Astrocyte of the cerebellum (primary cell): ENCODE measurements around the gene CNTN5.

Experiments used
- DNase-seq: peaks from one replicate; pipeline ENCODE4 v3.0.0-alpha.2; 2011; ENCODE audit warnings: low read depth
- H3K4me3 ChIP-seq: 2 replicates; pipeline ENCODE4 v1.5.1; 2011; ENCODE audit warnings: mild to moderate bottlenecking, low read depth, low read length, moderate library complexity
- in situ Hi-C: cut with HindIII; loops from 2 replicates; pipeline ENCODE4 v1.10.0; 2017; ENCODE audit warnings: low sequenced_read_pairs
- TF ChIP-seq, protein P1 (sequence below): IDR thresholded peaks from 2 replicates; pipeline ENCODE4 v1.5.1; 2012; ENCODE audit warnings: low read length, low read depth, moderate library complexity, mild to moderate bottlenecking; ENCODE audit errors: missing control alignments

The CNTN5 gene

GRCh38 chr11:100319691-100320090 lies 1298.9 kb downstream of the CNTN5 start:
- TF ChIP-seq, protein P1, sequence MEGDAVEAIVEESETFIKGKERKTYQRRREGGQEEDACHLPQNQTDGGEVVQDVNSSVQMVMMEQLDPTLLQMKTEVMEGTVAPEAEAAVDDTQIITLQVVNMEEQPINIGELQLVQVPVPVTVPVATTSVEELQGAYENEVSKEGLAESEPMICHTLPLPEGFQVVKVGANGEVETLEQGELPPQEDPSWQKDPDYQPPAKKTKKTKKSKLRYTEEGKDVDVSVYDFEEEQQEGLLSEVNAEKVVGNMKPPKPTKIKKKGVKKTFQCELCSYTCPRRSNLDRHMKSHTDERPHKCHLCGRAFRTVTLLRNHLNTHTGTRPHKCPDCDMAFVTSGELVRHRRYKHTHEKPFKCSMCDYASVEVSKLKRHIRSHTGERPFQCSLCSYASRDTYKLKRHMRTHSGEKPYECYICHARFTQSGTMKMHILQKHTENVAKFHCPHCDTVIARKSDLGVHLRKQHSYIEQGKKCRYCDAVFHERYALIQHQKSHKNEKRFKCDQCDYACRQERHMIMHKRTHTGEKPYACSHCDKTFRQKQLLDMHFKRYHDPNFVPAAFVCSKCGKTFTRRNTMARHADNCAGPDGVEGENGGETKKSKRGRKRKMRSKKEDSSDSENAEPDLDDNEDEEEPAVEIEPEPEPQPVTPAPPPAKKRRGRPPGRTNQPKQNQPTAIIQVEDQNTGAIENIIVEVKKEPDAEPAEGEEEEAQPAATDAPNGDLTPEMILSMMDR: no peak
- in situ Hi-C loops: no loop called here
- DNase-seq: no peak
- no peak overlapping the region for H3K4me3 ChIP-seq

DNA sequence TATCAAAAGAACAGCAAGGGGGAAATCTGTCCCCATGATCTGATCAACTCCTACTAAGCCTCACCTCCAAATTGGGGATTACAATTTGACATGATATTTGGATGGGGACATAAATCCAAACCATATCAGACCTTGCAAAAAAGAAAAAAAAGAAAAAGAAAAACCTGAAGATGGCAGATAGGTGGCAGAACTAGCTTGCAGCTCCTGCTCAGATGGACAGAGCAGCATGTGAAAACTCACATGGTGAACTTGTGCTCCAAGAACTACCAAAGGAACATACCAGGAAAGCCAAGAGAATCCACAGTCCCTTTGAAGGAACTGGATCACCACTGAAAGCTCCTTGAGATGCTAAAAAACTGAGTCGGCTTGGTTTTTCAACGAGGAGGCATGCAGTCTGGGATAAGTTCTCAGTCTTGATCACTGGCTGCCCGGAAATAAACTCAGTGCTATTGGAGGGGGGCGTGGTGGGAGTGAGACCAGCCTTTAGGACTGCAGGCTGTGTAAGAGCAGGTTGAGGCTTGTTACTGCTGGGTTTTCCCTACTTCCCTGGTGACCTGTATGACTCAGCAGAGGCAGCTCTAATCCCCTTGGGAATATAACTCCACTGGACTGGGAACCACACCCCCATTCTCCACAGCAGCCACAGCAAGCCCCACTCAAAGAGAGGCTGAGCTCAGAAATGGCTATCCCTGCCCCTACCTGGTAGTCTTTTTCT lies 1308.0 kb downstream of the CNTN5 start:
- TF ChIP-seq, protein P1: no peak
- in situ Hi-C loops: no loop called here
- DNase-seq: no peak
- H3K4me3 ChIP-seq: no peak overlapping the region

DNA sequence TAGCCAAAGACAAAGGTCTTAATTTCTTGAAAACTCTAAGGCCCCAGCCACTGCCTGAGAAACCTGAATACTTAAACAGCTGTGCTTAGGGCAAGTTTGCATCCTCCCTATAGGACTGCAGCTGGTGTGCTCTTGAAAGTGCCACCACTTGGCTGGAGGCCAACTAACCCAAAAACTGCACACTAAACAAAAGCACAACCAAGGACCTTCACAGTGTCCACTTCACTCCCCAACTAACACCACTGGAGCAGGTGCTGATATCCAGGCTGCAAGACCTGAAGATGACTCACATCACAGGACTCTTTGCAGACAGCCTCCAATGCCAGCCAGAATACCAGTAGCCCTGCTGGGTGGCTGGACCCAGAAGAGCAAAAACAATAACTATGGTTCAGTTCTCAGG lies 1308.6 kb downstream of the CNTN5 start:
- no peak for DNase-seq
- TF ChIP-seq, protein P1: no peak
- in situ Hi-C loops: no loop called here
- H3K4me3 ChIP-seq: no peak overlapping the region

DNA sequence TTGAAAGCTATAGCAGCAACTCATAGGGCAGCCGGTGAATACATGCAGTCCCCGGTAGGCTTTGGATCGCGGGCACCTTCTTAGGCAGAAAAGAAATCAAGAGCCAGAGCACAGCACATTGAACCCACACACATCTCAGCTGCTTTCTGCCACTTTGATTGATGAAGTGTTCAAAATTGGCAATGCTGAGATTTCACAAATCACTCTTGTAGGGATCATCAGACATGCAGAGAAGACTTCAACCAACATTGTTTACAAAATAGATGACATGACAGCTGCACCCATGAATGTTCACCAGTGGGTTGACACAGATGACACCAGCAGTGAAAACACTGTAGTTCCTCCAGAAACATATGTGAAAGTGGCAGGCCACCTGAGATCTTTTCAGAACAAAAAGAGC lies 1316.1 kb downstream of the CNTN5 start:
- TF ChIP-seq, protein P1: no peak
- DNase-seq: no peak
- in situ Hi-C loops: no loop called here
- no peak overlapping the region for H3K4me3 ChIP-seq

GRCh38 chr11:100338144-100338840 lies 1317.5 kb downstream of the CNTN5 start:
- DNase-seq: no peak
- in situ Hi-C loops: no loop called here
- TF ChIP-seq, protein P1: no peak
- H3K4me3 ChIP-seq: no peak overlapping the region

GRCh38 chr11:100340466-100341319 lies 1319.9 kb downstream of the CNTN5 start:
- TF ChIP-seq, protein P1: no peak
- H3K4me3 ChIP-seq: no peak overlapping the region
- in situ Hi-C loops: no loop called here
- no peak for DNase-seq
